ENCODE results near the gene LTBP4.
"Not testable (repeated sequence)": the region's sequence is repeated elsewhere in the genome, so short reads cannot be mapped to it uniquely, and the experiment has no call there.

Gene LTBP4

DNA sequence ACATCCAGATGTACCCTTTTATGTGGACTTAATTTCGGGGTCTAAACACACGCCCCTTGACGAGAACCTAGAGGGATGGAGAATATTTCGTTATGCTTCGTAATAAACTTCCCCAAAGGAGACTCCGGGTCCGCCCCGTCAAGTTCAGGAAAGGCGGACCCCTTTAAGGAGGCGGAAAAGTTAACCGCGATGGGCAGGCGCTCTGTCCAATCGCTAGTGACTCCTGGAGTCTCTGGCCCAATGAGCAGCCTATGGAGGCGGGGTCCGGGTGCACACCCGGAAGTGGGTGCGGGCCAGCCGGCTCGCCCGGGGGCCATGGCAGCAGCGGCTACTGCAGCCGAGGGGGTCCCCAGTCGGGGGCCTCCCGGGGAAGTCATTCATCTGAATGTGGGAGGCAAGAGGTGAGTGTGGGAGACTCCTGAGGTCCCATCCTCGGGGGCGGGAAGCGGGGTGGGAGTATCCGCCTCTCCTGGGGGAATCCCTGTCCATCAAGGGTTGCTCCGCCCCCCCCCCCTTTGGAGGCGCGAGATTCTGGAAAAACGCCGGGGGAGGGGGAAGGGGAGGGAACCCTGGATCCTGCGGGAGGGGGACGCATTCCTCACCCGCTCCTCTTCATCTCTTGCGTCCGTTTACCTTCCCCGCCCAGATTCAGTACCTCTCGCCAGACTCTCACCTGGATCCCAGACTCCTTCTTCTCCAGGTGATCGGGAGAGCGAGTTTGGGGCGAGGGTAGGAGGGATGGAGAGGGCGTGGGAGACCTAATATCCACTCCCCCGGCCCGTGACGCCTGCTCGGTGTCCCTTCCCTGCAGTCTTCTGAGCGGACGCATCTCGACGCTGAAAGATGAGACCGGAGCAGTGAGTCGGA, 24.4 kb upstream of the LTBP4 start, which contains the start of gene SHKBP1:
SHKBP1 (plus strand) TSS at position 289 of the 867 bp plus-strand sequence; CDS start at position 316, 27 bp downstream.
- peak; percentile 85 to 87 for DNase-seq (ENCODE audit: low read depth in 1 of 2, low spot score in 1 of 2)

DNA sequence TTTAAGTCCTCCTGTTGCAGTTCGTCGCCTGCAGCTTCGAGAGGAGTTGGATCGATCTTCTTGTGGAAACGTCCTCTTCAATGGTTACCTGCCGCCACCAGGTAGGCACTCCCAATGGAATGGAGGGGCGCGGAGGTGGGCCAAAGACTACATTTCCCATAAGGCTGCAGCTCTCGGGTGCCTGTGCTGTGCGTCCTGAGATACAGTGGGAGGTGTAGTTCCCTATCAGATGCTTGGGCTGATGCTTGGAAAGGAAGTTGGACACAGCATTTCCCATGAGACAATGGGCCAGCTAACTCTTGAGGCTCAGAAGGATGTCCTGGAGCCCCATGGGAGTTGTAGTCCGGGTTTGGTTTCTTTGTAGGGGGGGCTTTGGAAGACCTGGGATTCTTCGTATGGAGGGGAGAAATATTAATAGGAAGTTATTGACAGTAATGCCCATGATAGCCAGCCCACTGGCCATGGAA, 22.7 kb upstream of the LTBP4 start:
- no peak for DNase-seq (ENCODE audit: low read depth in 1 of 2, low spot score in 1 of 2)

DNA sequence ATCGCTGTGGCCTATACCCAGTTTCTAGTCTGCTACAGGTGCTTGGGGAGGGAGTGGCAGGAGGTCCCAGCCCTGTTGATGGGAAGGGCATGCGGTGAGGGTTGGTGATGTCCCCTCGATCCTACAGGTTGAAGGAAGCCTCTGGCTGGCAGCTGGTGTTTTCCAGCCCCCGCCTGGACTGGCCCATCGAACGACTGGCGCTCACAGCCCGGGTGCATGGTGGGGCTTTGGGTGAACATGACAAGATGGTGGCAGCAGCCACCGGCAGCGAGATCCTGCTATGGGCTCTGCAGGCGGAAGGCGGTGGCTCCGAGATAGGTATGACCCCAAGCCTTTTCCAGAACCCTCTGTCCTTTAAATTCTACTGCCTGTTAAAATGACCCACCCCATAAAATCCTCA, 20.6 kb upstream of the LTBP4 start:
- no peak for DNase-seq (ENCODE audit: low read depth in 1 of 2, low spot score in 1 of 2)

GRCh38 chr19:40581531-40581930, 19.6 kb upstream of the LTBP4 start:
- no peak for DNase-seq (ENCODE audit: low read depth in 1 of 2, low spot score in 1 of 2)

GRCh38 chr19:40582467-40582866, 18.7 kb upstream of the LTBP4 start:
- DNase-seq (ENCODE audit: low read depth in 1 of 2, low spot score in 1 of 2): no peak

DNA sequence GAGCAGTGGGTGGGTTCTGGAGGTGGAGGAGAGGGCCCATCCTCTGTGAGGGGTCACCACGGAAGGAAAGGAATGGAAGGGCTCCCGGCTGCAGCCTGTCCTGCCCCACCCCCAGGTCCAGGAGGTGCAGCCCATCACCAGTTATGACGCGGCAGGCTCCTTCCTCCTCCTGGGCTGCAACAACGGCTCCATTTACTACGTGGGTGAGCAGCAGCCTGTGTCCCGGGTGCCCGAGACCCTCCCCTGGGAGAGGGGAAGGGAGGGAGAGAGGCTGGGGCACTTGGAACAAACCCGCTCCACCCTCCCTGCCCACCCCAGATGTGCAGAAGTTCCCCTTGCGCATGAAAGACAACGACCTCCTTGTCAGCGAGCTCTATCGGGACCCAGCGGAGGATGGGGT, 17.9 kb upstream of the LTBP4 start:
- DNase-seq (ENCODE audit: low read depth in 1 of 2, low spot score in 1 of 2): no peak

GRCh38 chr19:40584007-40584406, 17.2 kb upstream of the LTBP4 start:
- DNase-seq (ENCODE audit: low read depth in 1 of 2, low spot score in 1 of 2): no peak

- DNase-seq (ENCODE audit: low read depth in 1 of 2, low spot score in 1 of 2): no peak
Observed at GRCh38 chr19:40585241-40585981, 15.8 kb upstream of the LTBP4 start.

DNA sequence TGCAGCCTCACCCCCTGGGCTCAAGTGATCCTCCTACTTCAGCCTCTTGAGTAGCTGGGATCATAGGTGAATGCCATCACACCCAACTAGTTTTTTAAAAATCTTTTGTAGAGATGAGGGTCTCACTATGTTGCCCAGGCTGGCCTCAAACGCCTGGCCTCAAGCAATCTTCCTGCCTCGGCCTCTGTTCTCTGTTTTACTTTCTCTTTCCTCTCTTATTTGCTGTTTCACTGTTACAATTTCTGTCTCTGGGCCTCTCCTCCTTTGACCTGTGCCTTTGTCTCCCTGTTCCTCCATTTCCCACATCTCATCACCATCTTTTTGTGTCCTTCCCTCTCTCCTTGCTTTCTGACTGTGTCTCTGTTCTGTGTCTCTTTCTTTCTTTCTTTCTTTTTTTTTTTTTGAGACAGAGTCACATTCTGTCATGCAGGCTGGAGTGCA, 15.2 kb upstream of the LTBP4 start:
- no peak for DNase-seq (ENCODE audit: low read depth in 1 of 2, low spot score in 1 of 2)

DNA sequence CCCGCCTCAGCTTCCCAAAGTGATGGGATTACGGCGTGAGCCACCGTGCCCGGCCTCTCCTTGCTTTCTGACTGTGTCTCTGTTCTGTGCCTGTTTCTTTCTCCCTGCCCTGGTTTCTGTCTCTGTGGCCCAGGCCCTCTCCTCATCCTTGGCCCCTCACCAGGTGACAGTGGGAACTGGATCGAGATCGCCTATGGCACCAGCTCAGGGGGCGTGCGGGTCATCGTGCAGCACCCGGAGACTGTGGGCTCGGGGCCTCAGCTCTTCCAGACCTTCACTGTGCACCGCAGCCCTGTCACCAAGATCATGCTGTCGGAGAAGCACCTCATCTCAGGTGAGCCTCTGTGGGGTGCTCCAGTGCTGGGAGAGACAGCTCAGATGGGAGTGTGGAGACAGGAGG, 14.6 kb upstream of the LTBP4 start:
- no peak for DNase-seq (ENCODE audit: low read depth in 1 of 2, low spot score in 1 of 2)

DNA sequence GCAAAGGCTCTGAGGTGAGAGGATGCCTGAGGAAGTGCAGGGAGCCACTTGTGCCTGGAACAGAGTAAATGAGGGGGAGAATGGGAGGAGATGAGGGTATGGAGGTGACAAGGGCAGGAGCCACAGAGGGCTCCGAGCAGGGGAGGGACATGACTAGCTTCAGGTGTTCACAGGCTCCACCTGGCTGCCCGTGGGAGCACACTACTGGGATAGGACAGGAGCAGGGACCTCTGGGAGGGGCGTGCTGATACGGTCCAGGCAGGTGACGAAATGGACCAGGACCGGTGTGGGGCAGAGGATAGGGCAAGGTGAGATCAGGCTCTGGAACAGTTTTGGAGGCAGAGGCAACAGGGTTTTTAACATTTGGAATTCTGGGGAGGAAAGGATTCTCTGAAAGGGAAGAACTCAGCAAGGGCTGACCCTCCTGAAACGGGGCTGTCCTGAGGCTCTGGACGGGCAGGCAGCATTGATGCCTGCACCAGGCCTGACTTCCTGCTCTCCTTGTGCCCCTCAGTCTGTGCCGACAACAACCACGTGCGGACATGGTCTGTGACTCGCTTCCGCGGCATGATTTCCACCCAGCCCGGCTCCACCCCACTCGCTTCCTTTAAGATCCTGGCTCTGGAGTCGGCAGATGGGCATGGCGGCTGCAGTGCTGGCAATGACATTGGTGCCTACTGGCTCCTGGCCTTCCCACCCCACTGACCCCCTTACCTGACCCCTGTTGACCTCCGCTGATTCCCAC, 12.9 kb upstream of the LTBP4 start:
- no peak for DNase-seq (ENCODE audit: low read depth in 1 of 2, low spot score in 1 of 2)

- DNase-seq (ENCODE audit: low read depth in 1 of 2, low spot score in 1 of 2): no peak
Observed at GRCh38 chr19:40588926-40589569, 12.1 kb upstream of the LTBP4 start.

GRCh38 chr19:40589591-40590429, 11.4 kb upstream of the LTBP4 start:
- DNase-seq (ENCODE audit: low read depth in 1 of 2, low spot score in 1 of 2): no peak

- DNase-seq (ENCODE audit: low read depth in 1 of 2, low spot score in 1 of 2): no peak
Observed at GRCh38 chr19:40590464-40591265, 10.5 kb upstream of the LTBP4 start.

- DNase-seq (ENCODE audit: low read depth in 1 of 2, low spot score in 1 of 2): not testable (repeated sequence)
Observed at GRCh38 chr19:40591724-40592123, 9.4 kb upstream of the LTBP4 start.

DNA sequence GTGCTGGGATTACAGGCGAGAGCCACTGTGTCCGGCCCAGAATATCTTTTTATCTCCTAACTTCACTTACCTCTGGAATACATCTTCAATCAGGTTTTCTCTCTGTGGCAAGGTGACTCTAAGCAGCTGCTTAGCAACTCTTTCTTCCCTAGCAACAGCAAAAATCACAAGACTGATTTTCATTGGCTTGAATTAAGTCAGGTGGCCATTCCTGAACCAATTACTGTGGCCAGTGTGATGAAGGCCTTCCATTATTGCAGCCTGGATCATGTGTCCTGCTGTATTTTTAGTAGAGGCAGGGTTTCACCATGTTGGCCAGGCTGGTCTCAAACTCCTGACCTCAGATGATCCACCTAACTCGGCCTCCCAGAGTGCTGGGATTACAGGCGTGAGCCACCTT, 9.0 kb upstream of the LTBP4 start:
- no peak for DNase-seq (ENCODE audit: low read depth in 1 of 2, low spot score in 1 of 2)

DNA sequence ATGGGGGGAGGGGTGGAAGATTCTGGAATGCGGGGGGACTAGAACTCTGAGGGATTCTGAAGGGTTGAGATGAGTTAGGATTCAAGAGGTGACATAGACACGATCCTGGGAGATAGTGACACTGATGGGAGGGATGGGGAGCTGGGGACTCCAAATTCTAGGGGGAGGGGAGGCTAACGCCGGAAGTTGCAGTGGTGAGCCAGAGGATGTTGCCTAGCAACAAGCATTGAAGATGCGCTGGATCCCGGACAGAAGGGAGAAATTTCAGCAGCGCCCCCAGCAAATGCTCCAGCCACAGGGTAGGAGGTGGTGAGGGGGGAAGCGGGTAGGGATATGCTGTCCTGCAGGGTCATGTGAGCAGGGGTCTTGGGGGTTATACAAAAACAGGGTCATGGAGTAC, 6.9 kb upstream of the LTBP4 start:
- DNase-seq (ENCODE audit: low read depth in 1 of 2, low spot score in 1 of 2): no peak

GRCh38 chr19:40594657-40595091, 6.5 kb upstream of the LTBP4 start:
- no peak for DNase-seq (ENCODE audit: low read depth in 1 of 2, low spot score in 1 of 2)

Data from stimulated activated CD4-positive, alpha-beta T cell treated with anti-CD3 and anti-CD28 coated beads, Interleukin-15, amount 100 ng/mL, for 1 hour (primary cell).